NCI-H1092 treated with DMSO at 0.1 percent for 48 hours (cell line): ENCODE data around the gene PALLD.

Source experiments
- DNase-seq: peaks from one replicate; lab custom pipeline; 2025; lab: John Stamatoyannopoulos, UW

The PALLD gene

DNA sequence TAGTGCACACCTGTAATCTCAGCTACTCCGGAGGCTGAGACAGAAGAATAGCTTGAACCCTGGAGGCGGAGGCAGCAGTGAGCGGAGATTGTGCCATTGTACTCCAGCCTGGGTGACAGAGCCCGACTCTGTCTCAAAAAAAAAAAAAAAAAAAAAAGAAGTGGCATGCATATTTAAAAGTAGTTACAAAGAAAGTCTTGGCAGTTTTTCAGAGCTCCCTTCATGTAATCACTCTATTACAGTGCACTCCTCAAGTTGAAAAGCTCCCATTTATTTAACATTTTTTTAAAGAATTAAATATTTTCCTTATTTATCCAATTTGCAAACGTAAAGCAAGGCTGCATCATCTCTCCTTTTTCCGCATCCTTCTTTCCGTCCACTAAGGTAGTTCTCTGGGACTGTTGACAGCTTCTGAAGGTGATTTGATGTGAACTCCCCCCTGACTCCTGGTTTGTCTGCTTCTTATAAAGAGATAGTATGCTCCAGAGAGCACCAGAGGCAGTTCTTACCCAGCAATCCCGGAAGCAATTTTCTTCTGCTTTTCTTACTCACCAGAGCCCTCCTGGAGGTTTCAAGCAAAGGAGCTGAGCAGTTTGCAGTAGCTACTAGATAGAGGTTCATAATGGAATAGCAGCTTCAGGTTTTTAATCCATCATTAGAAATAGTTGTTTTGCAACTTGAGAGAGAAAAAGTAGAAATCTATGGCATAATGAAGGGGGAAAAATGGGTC lies 151.0 kb downstream of the PALLD start:
- no peak for DNase-seq

DNA sequence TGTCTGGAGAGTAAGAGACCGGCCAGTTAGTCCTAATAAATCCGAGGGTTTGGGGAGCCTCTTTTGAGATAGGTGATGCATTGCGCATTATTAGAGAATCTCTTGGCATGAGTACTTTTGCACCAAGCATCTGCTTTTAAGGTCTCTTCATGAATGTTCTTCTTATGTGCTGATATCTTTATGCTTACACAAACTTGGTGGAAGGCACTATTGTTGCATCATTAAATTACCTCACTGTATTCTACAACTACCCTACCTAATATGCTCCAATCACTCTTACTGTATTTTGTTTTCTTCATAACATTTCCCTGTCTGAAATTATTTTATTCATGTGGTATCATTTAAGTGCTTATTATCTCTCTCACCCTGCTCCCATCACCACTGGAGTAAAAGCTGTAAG lies 151.6 kb downstream of the PALLD start:
- no peak for DNase-seq

DNA sequence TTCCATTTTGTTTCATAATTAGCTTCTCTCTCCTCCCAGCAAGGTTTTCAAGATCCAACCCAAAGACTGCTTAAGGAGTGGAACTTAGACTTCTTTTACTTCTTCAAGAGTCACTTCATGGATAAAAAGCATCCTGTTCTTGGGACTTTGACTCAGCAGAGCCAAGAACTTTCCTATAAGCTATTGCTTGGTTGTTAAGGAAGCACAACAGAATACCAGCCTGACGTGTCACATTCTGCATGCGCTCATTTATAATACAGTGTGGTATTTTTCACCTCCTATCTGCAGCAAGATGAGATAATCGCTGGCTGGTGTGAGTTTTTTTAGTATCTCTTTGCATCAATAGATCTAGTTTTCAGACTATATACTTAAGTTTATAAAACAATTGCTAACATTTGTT lies 152.1 kb downstream of the PALLD start:
- no peak for DNase-seq

DNA sequence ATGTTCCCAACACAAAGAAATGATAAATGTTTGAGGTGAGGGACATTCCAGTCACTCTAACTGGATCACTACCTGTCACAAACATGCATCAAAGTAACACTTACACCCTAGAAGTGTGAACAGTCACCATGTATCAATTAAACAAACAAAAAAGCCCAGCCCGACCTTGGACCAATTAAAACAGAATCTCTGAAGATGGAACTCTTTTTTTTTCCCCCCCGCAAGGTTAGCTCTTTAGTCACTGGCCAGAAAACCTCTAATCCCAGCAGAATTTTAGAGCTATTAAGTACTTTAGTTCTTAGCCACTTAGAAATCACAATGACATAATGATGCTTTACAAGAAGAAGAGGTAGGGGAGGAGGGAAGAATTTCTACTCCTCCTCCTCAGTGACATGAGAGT lies 154.5 kb downstream of the PALLD start:
- no peak for DNase-seq

DNA sequence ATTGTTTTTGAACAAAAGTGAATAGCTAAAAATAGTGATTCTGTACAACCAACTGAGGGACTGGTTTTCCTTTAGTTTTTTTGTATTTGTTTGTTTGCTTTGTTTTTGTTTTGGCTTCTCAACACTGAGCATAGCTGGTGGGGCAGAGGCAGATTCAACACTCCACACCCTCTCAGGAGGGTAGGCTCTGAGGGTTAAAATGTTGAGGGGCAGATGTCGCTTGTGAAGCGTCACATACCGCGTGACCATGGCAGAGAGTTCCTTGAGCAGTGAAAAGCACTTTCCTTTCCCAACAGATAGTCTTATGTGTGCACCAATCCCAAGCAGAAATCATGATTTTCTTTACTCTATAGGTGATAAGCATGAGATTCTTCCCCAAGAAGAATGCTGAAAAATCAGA lies 155.0 kb downstream of the PALLD start:
- DNase-seq, result no peak

DNA sequence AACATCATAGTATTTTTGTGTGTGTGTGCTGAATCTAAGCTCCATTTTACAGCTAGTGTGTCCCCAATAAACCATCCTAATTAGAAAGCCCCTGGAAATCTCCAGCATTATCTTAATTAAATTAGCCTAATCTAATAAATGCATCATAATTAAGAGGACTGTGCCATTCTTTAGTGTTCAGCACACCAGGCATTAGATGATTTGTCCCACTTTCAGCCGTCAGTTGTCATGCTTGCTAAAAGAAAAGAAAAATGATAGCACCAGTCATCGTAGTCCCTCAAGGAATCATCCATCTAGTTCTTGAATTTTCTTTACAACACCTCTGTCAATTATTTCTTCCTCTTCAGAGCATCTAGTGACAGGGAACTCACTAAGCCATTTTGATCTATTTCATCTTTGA lies 155.9 kb downstream of the PALLD start:
- no peak for DNase-seq

DNA sequence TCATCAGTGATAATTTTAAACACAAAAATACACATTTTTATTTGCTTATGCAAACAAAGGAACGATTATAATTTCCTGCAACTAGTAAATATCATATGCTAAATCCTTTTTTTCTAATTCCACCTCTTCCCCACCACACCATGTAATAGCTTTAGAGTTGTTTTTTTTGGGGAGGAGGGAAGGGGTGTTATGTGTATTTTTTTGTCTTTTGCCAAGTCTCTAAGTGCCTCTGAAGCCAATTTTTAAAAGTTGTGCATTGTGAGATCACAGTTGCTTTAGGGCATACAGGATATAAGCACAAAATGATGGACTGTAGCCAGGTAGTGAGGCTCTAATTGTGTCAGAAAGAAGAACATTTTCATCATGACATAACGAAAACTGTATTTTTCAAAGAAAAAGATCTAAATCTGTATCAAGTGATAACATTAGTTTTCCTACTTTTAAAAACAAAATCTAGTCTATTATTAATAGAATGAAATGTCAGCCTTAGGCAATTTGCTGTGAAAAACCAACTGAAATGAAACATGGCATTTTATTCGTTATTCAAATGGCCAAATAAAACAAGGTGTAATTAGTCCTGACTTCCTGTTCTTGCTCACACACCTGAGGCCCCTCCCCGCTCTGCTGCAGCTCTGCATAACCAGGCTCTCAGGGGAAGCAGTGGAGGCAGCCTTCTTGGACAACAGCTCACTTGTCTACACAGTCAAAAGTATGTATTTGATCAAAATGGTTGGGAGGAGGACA lies 157.4 kb downstream of the PALLD start:
- no peak for DNase-seq

DNA sequence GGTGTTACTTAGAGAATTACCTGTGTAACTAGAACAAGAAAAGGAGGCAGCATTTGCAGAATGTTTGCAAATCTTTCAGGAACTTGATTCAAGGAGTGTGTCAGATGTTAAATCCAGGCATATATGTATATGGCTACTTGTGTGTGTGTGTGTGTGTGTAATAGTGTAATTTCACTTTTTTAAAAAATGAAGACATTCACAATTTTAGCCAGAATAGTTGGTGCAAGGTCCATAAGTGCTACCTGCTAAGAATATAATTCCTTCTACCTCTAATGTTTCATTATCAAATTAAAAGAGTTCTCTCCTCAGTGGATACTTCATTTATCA lies 158.0 kb downstream of the PALLD start:
- DNase-seq, result no peak

DNA sequence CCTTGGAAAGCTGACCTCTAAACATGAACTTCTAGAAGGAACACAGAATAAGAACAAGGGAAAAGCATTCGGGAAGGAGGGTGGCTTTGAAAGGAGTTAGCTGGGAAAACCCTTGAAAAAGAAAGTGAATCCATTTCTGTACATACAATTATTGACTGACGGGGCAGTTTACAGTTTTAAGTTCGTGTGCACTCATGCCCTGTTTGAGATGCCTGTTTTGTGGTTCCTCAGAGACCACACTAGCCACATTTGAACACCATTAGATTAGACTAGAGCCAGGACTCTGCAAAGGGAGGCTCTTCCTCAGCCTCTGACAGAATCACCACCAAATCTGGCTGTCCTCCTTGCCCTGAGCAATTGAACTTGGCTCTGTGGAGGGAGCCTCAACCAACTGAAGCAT lies 158.3 kb downstream of the PALLD start:
- DNase-seq, result no peak

DNA sequence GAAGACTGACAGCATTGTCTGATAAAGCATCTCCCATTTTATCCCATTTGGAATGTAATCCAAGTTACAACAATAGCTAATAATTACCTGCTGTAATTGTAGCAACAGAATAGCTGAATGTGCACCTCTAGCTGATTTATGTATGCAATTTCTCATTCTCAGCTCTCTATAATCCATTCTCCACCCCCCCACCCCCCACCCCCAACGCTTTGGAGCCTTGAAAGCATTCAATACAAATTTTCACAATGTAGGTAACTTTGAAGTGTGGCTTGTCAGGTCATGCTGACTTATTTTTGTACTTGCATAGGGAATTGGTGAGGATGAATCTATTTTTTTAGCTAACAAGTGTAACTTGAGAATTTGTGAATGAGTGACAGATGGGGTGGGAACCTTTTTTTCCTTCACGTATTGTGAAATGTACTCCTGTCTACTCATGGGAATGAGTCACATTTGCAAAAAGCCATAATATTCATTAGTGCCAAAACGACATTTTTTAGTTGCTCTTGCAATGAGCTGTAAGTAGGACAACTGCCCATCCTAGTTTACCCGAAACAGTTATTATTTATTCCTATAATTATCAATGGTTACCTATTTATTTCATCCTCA lies 159.3 kb downstream of the PALLD start:
- no peak for DNase-seq

DNA sequence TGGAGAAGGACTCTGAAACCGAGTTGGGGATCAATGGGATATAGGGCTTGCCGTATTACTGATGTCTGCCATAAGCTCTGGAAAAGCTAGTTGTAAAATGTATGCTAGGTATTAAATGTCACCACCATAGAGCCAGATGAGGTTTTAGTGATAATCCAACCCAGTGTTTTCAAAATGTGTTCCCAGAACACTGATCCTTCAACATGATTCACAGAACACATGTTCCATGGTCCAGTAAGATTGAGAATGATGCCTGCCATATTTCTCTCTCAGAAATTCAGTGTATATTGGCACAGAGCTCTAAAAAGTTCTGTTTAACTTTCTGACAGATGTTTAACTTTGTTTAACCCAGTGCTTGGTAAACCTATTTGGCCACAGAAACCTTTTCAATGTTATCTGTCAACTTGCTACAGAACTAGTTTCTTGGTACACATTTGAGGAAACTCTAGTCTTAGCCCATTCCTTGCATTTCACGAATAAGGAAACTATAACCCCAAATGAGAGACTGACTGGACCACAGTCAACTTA lies 160.2 kb downstream of the PALLD start:
- no peak for DNase-seq

DNA sequence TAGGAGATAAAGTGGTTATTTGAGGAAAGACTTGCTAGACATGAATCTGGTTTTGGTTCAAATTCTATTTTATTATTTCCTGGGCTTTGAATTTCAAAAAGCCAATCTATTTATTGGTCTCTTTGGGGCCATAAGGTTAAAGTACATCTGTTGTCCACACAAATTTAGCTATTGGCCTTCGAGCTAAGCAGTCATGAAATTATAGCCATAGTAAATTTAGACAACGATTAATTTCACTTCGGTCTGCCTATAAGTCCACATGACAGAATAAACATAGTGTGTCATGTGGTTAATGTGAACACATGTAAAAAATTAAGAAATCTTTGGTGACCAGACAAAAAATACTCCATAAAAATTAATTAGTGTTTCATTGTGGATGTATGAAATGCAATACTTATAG lies 161.9 kb downstream of the PALLD start:
- no peak for DNase-seq

DNA sequence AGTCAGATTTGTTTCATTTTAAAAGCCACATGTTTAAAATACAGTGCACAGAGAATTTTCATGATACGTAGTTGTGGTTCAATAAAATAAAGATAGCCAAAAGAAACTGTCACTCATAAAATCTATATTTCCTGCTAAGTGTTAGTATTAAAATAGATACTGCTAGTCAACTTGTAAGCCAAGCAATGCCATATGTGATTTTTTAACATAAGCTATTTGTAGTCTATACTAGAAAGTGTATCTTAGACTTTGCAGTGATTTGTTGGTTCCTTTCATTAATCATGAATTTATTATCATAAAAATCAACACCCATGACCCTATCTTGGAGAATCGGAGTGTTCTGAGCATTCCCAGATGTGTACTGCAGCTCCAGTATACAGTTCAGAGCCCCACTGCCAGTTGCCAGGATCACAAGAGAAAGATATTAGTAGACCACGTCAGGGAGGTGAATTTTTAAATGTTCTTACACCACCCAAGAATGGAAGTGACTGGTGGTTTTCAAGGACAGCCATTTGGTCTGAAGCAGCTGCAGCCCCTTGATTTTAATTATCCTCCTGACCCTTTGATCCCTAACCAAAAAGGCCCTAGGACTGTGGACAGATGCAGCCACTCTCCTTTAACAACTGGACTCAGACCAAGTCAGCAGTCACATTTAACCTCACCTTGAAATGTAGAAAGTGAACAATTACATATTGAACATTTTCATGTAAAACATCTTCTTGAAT lies 163.1 kb downstream of the PALLD start:
- no peak for DNase-seq

DNA sequence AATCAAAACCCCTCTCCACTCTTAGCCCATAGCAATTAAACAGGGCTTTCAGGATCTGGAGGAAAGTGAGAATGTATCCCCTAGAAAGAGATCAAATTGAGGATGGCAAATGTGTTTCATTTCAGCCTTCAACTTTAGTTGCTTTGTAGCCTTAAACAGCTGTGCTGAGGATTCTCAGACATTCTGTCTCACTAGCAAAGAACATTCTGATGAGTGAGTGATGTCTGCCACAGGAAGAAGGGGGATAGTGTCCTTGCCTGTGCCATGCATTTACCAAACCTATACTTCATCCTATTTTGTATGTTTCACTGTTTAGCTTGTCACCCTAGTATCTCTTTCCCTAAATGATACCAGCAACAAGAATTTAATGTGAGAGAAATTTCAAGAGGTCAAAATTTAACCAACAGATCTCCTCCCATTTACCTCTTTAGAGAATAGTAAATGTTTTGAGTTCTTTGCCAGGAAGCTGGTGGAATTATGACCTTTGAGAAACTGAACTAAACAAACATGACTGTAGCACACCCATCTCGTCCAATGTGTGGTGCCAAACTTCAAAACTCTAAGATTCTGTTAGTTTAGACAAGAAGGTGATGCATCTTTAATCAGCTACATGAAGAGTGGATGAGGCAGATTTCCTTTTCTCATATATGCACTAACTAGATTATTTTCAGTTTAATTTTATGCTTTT lies 165.6 kb downstream of the PALLD start:
- no peak for DNase-seq

DNA sequence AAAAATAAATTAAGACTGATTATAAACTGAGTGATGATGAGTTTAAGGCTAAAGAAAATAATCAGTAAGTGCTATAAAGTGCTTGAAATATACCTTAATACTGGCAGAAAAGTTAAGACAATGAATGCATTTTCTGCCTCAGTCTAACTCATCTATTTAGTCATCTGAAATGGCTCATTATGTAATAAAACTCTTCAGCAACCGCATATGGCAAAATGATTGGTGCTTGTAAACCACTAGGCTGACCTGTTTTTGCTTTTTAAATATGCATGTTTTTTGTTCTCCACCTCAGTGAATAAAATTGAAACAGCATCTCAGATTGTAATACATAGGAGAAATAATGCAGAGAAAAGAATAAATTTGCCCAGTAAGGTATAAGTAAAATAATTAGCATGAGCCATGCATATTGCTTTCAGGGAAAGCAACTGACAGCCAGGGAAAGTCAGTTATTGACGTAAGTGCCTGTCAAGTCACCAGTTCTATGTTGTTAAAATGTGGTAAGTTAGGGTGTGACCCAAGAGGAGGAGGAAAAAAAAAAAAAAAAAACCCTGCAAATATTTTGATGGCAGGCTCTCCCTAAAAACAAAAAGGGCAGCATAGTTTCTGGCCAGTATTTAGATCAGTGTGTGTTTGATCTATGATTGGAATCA lies 167.5 kb downstream of the PALLD start:
- no peak for DNase-seq

DNA sequence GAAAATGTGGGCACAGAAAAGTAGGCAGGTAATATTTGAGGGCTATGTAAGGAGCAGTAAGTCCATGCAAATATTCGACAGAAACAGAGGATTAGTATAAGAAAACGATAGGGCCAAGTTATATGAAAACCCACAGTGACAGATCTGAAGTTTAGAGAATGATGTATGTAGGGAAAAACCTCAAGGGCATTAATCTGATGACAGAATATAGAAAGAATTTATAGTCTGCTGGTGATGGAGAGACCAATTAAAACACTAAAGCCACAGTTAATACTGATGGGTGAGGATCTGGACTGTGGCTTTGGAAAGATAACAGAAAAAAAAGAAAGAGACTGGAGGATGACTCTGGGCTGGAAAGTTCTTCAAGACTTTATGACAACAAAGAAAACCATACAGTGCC lies 169.7 kb downstream of the PALLD start:
- DNase-seq, result no peak

DNA sequence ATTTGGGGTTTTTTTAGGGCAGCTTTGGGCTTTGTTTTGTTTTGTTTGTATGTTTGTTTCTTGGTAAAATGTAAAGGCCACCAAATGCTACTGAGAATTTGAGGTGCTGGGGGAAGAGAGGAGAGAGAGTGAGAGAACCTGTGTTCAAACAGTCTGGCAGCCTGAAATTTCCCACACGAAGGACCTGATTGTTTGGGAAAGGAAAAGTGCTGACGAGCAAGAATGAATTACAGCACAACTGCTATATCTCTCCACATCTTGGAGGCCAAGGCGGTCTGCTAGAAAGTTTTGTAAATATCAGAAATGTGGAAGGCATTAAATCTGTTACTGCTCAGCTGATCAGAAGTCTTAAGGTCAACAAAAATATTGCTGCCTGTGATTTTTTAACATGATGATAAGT lies 170.5 kb downstream of the PALLD start:
- no peak for DNase-seq

DNA sequence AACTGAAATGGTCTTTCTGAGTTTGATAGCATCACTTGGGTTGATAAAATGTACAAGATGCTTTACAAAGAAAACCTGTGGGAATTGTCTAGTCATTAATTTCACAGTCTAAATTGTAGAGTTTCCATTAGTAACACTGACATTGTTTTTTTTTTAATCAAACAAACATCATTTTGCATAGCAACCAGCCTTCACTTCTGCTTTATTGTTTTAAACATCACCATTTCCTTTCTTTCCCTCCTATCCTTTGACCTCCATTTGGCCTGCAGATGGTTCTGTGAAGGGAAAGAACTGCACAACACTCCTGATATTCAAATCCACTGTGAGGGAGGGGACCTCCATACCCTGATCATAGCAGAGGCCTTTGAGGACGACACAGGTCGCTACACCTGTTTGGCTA lies 171.1 kb downstream of the PALLD start:
- DNase-seq, result no peak

DNA sequence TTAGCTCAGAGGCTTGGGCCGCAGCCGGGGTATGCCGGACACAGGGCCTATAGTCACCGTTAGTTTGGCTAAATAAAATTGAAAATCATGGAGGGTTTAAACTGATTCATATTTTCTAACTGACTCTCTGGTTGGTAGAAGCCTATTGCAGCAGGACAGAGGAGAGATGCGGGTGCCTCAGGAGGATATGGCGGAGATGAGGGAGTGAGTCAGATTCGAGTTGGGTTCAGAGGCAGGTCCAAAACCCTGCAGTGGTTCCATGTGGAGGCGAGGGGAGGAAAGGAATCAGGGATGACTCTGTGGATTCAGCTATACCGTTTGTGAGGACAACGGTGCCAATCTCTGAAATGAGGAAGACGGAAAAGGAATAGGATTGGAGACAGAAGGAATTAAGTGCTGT lies 176.6 kb downstream of the PALLD start:
- DNase-seq, result no peak

DNA sequence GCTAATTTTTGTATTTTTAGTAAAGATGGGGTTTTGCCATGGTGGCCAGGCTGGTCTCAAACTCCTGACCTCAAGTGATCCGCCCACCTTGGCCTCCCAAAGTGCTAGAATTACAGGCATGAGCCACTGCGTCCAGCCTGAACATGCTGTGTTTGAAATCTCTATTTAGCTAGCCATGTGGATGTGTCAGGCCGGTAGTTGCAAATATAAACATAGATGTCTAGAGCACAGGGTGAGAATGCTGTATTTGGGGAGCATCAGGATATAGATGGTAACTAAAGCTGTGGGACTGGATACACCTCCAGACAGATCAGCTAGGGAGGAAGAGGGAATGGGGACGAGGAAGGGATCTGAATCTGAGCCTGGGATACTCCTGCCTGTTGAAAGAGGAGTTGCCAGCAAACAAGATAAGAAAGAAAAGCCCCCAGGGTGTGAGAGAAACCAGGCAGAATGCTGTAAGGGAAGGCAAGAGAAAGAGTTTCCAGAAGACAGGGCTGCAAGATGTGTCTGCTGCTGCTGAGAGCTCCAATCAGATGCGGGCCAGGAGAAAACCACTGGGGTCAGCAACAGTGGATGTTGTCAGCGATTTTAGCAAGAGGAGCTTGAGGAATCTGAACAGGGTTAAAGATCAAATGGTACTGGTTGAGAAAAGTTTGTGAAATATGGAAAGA lies 177.4 kb downstream of the PALLD start:
- no peak for DNase-seq

DNA sequence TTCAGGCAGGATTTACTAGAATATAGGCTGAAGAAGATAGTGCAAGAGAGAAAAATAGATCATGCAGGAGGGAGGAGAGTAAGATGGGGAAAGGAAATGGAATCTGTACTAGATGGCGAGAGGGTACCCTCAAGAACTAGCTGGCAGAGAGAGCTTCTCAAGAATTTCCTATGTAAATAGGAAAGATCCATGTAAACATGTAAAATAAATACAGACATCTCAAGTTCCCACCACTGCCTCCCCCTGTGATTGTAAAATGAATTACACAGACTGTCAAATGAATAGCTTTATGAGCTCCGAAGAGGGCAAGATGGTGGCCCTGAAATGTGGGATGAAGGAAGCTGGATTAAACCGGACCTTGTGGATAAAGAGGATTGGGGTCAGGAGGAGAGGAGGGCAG lies 178.0 kb downstream of the PALLD start:
- DNase-seq, result no peak
